ENCODE results near the gene MINDY2.

DNA sequence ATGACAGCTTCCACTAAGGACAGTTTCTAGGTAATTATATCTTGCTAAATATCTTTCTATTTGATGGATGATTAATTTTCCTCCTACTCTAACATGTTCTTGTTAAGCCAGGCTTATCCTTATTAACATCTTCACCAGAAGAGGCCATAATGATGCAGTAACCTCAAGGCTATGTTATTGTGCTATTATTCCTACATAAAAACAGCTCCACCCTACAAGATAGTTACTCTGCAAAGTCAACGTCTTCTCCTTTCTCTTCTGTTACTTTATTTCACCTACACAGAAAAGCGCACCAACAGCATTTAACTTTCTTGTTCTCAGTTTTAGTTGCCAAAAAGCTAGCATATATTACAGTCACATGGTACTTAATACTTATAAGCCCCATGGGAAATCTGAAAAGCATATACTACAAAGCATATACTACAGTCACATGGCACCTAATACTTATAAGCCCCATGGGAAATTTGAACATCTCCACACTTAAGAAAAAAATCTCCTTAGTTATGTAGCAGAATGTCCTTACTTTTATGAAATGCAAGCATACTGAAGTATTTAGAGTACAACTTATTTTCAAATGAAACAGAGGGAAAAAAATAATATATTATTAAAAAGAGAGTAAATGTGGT lies 35.0 kb upstream of the MINDY2 start:
- TF ChIP-seq, protein P1, sequence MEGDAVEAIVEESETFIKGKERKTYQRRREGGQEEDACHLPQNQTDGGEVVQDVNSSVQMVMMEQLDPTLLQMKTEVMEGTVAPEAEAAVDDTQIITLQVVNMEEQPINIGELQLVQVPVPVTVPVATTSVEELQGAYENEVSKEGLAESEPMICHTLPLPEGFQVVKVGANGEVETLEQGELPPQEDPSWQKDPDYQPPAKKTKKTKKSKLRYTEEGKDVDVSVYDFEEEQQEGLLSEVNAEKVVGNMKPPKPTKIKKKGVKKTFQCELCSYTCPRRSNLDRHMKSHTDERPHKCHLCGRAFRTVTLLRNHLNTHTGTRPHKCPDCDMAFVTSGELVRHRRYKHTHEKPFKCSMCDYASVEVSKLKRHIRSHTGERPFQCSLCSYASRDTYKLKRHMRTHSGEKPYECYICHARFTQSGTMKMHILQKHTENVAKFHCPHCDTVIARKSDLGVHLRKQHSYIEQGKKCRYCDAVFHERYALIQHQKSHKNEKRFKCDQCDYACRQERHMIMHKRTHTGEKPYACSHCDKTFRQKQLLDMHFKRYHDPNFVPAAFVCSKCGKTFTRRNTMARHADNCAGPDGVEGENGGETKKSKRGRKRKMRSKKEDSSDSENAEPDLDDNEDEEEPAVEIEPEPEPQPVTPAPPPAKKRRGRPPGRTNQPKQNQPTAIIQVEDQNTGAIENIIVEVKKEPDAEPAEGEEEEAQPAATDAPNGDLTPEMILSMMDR (IDR thresholded peaks at IDR 0.05; ENCODE audit: insufficient read depth, low read length), result no peak
- TF ChIP-seq, protein P2, sequence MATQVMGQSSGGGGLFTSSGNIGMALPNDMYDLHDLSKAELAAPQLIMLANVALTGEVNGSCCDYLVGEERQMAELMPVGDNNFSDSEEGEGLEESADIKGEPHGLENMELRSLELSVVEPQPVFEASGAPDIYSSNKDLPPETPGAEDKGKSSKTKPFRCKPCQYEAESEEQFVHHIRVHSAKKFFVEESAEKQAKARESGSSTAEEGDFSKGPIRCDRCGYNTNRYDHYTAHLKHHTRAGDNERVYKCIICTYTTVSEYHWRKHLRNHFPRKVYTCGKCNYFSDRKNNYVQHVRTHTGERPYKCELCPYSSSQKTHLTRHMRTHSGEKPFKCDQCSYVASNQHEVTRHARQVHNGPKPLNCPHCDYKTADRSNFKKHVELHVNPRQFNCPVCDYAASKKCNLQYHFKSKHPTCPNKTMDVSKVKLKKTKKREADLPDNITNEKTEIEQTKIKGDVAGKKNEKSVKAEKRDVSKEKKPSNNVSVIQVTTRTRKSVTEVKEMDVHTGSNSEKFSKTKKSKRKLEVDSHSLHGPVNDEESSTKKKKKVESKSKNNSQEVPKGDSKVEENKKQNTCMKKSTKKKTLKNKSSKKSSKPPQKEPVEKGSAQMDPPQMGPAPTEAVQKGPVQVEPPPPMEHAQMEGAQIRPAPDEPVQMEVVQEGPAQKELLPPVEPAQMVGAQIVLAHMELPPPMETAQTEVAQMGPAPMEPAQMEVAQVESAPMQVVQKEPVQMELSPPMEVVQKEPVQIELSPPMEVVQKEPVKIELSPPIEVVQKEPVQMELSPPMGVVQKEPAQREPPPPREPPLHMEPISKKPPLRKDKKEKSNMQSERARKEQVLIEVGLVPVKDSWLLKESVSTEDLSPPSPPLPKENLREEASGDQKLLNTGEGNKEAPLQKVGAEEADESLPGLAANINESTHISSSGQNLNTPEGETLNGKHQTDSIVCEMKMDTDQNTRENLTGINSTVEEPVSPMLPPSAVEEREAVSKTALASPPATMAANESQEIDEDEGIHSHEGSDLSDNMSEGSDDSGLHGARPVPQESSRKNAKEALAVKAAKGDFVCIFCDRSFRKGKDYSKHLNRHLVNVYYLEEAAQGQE (IDR thresholded peaks at IDR 0.05; ENCODE audit: insufficient replicate concordance, low read depth), result no peak
- TF ChIP-seq POLR2AphosphoS5 (IDR thresholded peaks at IDR 0.05; ENCODE audit: low read depth), result no peak
- TF ChIP-seq GABPA (IDR thresholded peaks at IDR 0.05; ENCODE audit: low read depth), result no peak
